C4-2B (cell line): ENCODE results near the gene SSBP2.

Experiments used
- H3K27ac ChIP-seq: fragments of 450-650 bp; 2 replicates; pipeline ENCODE4 v1.5.1; 2017
- ZFX ChIP-seq: fragments of 450-650 bp; IDR thresholded peaks from 2 replicates; pipeline ENCODE4 v1.6.1; 2017
- TF ChIP-seq, protein P1 (sequence below): fragments of 450-650 bp; conservative IDR thresholded peaks from 2 replicates; pipeline ENCODE4 v1.5.1; 2017; ENCODE audit warnings: mild to moderate bottlenecking

Gene SSBP2

DNA sequence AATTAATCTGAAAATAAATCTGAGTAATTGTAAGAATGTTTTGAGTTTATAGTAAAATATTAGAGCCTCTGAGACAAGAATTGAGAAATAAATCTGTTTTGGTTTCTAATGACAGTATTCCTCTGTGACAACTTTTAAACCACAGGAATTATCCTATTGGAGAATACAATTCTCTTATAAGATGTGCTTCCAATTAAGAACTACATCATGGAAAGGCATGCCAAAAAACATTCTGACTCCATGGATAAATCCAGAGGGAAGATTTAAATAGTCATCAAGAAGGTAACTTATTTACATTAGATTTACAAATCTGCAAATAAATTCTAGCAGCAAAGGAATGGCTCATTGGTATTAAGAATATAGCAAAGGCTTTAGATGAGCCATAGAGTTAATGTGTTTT, 178.7 kb downstream of the SSBP2 start:
- no peak overlapping the region for H3K27ac ChIP-seq

DNA sequence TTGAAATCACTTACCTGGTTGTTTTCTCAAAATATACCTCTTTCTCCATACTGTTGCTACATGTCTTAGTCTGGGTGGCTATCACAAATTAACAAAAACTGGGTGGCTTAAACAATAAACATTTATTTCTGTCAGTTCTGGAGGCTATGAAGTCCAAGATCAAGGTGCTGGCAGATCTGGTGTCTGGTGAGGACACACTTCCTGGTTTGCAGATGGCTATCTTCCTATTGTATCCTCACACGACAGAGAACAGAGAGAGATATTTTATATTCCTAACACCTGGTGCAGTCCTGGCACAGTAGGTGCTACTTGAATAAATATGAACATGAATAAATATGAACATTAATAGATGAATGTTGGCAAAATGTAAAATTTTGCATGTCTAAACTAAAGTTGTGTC, 192.7 kb downstream of the SSBP2 start:
- no peak overlapping the region for H3K27ac ChIP-seq
- TF ChIP-seq, protein P1, sequence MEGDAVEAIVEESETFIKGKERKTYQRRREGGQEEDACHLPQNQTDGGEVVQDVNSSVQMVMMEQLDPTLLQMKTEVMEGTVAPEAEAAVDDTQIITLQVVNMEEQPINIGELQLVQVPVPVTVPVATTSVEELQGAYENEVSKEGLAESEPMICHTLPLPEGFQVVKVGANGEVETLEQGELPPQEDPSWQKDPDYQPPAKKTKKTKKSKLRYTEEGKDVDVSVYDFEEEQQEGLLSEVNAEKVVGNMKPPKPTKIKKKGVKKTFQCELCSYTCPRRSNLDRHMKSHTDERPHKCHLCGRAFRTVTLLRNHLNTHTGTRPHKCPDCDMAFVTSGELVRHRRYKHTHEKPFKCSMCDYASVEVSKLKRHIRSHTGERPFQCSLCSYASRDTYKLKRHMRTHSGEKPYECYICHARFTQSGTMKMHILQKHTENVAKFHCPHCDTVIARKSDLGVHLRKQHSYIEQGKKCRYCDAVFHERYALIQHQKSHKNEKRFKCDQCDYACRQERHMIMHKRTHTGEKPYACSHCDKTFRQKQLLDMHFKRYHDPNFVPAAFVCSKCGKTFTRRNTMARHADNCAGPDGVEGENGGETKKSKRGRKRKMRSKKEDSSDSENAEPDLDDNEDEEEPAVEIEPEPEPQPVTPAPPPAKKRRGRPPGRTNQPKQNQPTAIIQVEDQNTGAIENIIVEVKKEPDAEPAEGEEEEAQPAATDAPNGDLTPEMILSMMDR: no peak
- TF ChIP-seq ZFX: no peak

More for the DNA sequence above, 178.7 kb downstream of the SSBP2 start:
- TF ChIP-seq, protein P1: no peak
- no peak for TF ChIP-seq ZFX

DNA sequence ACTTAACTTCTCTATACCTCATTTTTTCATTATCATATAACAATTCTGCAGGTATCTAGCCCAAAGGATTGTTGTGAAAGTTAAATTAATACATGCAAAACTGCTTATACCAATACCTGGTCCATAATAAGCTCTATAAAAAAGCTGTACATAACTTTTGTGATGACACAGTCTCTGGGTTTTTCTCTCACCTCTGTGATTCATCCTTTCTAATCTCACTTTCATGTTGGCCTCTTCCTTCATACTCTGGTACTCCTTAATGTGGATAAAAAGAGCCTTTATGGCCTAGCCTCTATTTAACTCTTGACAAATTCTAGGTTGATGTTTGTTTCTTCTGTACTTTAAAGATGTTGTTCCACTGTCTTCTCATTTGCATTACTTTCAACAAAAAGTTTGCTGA, 194.1 kb downstream of the SSBP2 start:
- TF ChIP-seq ZFX: no peak
- TF ChIP-seq, protein P1: no peak
- H3K27ac ChIP-seq: no peak overlapping the region

DNA sequence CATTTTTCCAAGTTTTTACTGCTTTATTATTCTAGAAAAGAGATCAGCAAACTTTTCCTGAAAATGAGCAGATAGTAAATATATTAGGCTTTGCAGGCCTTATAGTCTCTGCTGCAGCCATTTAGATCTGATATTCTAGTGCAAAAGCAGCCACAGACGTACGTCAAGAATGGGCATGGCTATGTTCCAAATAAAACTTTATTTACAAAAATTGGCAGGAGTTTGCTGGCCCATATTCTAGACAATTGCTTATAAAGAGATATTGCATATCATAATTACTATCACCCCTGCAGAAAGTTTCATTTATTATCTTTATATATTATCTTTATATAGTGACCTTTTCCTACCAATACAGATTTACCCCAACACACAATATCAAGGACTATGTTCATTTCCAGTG, 195.0 kb downstream of the SSBP2 start:
- TF ChIP-seq, protein P1: no peak
- TF ChIP-seq ZFX: no peak
- H3K27ac ChIP-seq: no peak overlapping the region

DNA sequence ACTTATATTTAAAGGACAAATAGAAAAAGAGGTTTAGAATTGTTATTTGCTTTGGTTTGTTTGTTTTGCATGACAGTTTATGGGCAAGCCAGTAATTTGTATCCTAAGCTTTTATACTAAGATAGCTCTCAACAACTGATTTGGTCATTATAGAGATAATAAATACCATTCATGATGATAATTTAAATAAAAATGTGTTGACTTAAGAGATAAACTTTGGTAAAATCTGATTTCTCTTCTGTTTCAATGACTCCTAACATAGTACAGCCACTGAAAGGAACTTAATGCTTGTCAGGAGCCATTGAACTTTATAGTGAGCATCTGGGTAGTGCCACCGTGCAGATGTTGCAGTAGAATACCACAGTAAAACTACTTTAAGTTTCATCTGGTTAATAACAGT, 196.2 kb downstream of the SSBP2 start:
- no peak overlapping the region for H3K27ac ChIP-seq

DNA sequence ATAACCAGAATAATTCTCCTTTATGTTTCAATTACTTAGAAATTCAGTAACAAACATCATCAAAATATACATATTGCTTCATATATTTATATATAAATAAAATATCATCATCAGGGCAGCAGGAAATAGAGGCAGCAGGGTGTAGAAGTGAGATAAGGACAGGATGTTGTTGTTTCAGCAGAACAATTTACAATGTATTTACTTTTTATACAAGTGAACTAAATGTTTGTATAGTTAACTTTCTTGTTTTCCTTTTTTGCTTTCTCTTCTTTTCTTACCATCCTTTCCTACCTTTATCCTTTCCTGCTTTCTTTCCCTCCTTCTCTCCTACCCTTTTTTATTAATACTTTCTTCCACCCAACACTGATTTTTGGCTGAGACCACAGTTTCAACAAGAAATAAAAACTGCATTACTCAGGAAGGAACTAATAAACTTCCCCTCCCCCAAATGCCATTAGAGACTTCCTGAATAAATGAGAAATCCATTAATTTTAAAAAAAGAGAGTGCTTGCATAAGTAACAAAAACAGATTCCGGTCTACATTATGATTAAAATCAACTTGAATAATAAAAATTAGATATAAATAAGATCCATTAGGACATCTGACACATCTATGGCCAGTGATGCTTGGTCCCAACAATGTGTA, 197.2 kb downstream of the SSBP2 start:
- H3K27ac ChIP-seq: no peak overlapping the region
- TF ChIP-seq ZFX: no peak

More for the DNA sequence above, 196.2 kb downstream of the SSBP2 start:
- TF ChIP-seq ZFX: no peak
- TF ChIP-seq, protein P1: no peak

DNA sequence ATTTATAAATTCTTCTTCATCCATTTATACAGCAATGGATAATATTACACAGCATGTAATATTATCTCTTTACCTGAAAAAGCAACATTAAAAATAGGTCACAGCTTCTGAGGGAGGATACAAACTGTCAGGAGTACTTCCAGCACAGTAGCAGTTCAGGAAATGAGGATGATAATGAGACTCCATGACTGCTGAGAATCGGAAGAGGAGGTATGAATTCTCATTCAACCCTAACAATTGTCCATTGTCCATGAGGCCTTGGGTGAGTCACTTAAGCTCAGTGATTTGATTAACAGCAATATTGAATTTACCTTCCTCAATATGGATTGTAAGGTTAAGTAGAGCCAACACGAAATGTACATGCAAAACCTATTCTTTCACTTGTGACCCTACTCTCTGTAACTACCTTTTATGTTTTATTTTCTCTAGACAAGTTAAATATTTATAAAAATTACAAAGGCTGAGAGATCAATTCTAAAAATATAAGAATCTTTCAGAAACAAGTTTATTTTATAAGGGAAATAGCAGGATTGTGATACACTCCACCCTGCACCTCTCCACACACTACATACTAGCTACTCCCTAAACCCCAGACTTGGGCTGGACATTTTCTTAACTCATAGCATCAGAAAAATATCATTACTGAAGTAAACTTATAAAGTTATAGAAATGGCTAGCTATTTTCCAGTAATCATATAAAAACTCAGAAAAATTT, 197.9 kb downstream of the SSBP2 start:
- TF ChIP-seq, protein P1: no peak
- TF ChIP-seq ZFX: no peak
- no peak overlapping the region for H3K27ac ChIP-seq

DNA sequence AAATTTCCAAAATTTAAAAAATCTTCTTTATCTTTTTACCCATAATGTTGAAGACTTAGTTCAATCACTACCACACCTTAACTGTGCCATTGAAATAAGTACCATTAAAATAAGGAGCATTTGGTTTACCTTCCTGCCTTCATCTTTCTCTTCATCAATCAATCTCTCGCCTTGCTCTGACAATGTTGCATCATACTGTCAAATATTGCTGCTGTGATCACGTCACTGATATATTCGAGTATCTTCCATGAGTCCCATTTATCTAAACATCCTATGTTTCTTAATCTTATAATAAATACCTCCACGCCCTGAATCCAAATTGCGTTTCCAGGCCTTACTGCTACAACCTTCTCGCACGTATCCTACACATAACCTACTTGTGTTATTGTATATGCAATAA, 201.8 kb downstream of the SSBP2 start:
- no peak for TF ChIP-seq ZFX
- TF ChIP-seq, protein P1: no peak
- no peak overlapping the region for H3K27ac ChIP-seq
